HG03378 (cell line): ENCODE data around the gene SEMA3B.
"Not testable (repeated sequence)": the region's sequence is repeated elsewhere in the genome, so short reads cannot be mapped to it uniquely, and the experiment has no call there.

Experiments used
- ATAC-seq: cut with Tn5 transposase; IDR thresholded peaks from one replicate; pipeline ENCODE4 v1.9.1; 2021; ENCODE audit warnings: mild to moderate bottlenecking, moderate library complexity; ENCODE audit not compliant: unreplicated experiment

The SEMA3B gene

GRCh38 chr3:50268703-50269451 lies at the start of gene SEMA3B:
SEMA3B (plus strand) TSS chr3:50269147; CDS start chr3:50269241, 94 bp downstream.
- no peak for ATAC-seq

GRCh38 chr3:50219285-50219684 lies 49.7 kb upstream of the SEMA3B start:
- ATAC-seq: no peak

GRCh38 chr3:50220109-50220508 lies 48.8 kb upstream of the SEMA3B start:
- ATAC-seq: no peak

- no peak for ATAC-seq
Measured at GRCh38 chr3:50221051-50221410, 47.9 kb upstream of the SEMA3B start.

GRCh38 chr3:50221411-50222168 lies 47.4 kb upstream of the SEMA3B start:
- ATAC-seq: no peak

- no peak for ATAC-seq
Measured at GRCh38 chr3:50222169-50222528, 46.8 kb upstream of the SEMA3B start.

- ATAC-seq: no peak
Measured at GRCh38 chr3:50224639-50225038, 44.3 kb upstream of the SEMA3B start.

GRCh38 chr3:50226888-50227389 lies 42.0 kb upstream of the SEMA3B start:
- ATAC-seq: no peak

- ATAC-seq: peak; percentile 55
Measured at GRCh38 chr3:50227390-50228183, 41.4 kb upstream of the SEMA3B start.

- ATAC-seq: not testable (repeated sequence)
Measured at GRCh38 chr3:50228184-50228763, 40.7 kb upstream of the SEMA3B start.

- ATAC-seq: no peak
Measured at GRCh38 chr3:50229490-50229889, 39.5 kb upstream of the SEMA3B start.

- ATAC-seq: no peak
Measured at GRCh38 chr3:50230104-50230793, 38.7 kb upstream of the SEMA3B start.

- no peak for ATAC-seq
Measured at GRCh38 chr3:50230794-50231125, 38.2 kb upstream of the SEMA3B start.

GRCh38 chr3:50231581-50231980 lies 37.4 kb upstream of the SEMA3B start:
- ATAC-seq: no peak

GRCh38 chr3:50232303-50232702 lies 36.6 kb upstream of the SEMA3B start:
- ATAC-seq: no peak

- ATAC-seq: no peak
Measured at GRCh38 chr3:50233176-50233575, 35.8 kb upstream of the SEMA3B start.

- peak; percentile 93 for ATAC-seq
Measured at GRCh38 chr3:50235716-50236483, 33.0 kb upstream of the SEMA3B start, which contains the start of gene GNAI2. GNAI2 (plus strand) TSS chr3:50236204; CDS start chr3:50236336, 132 bp downstream.

GRCh38 chr3:50236484-50237132 lies 32.3 kb upstream of the SEMA3B start:
- no peak for ATAC-seq

- no peak for ATAC-seq
Measured at GRCh38 chr3:50237133-50237651, 31.8 kb upstream of the SEMA3B start.
